ENCODE measurements around the gene SMCP.

DNA sequence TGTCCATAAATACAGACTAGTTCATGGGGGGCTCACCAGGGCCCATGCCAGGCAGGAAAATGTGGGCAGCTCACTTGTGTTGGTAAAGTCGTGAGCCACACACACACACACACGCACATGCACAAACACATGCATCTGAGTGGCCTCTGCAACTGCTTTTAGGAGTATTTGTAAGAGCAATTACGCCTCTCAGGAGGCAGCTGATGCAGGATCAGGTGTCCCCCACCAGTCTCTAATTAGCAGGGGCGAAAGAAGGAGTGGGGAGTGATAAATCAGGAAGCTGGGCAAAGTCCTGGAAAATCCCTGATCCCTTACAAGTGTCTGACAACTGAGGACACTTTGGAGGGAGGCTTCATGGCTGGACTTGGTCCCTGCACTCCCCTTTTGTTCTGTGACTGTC is 24.5 kb downstream of the SMCP start:
- TF ChIP-seq, protein P1, sequence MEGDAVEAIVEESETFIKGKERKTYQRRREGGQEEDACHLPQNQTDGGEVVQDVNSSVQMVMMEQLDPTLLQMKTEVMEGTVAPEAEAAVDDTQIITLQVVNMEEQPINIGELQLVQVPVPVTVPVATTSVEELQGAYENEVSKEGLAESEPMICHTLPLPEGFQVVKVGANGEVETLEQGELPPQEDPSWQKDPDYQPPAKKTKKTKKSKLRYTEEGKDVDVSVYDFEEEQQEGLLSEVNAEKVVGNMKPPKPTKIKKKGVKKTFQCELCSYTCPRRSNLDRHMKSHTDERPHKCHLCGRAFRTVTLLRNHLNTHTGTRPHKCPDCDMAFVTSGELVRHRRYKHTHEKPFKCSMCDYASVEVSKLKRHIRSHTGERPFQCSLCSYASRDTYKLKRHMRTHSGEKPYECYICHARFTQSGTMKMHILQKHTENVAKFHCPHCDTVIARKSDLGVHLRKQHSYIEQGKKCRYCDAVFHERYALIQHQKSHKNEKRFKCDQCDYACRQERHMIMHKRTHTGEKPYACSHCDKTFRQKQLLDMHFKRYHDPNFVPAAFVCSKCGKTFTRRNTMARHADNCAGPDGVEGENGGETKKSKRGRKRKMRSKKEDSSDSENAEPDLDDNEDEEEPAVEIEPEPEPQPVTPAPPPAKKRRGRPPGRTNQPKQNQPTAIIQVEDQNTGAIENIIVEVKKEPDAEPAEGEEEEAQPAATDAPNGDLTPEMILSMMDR (IDR thresholded peaks at IDR 0.05; ENCODE audit: poor library complexity, severe bottlenecking) = no peak
- TF ChIP-seq RAD21 (conservative IDR thresholded peaks at IDR 0.05) (no peak), EZH2 (IDR thresholded peaks at IDR 0.05; ENCODE audit: borderline replicate concordance, insufficient read depth, low read length, poor library complexity, severe bottlenecking) (no peak), TAF1 (IDR thresholded peaks at IDR 0.05; ENCODE audit: low read depth) (no peak)
